Measurements from ENCODE around the gene TSC22D4. TPM values are rescaled to one million over a fixed set of nuclear protein-coding genes. Genes with fewer than 3 reads are reported as not detected.
A peak's percentile ranks its signal among the peaks of the same experiment; 100 is the strongest.

Gene TSC22D4
- total and polyA plus RNA-seq, 9 of the 15 experiments (the other 6 are each of a cell fraction or from before 2014, with no cell fraction given) = 0.37 to 107 (median 28.7) TPM

GRCh38 chr7:100435401-100436304 is 43.4 kb downstream of the TSC22D4 start:
- ATAC-seq = peak; percentile 45
- H3K27me3 ChIP-seq (ENCODE audit: control insufficient read depth in 2 of 2, insufficient read depth in 2 of 2, low read length in 2 of 2) = no peaks in the 10 kb centered on the region
- in situ Hi-C loops (cut with MboI) = no loop called here
- peak overlapping the region; percentile 85 for H3K4me3 ChIP-seq
- H3K9ac ChIP-seq (ENCODE audit: insufficient read depth in 1 of 2, low read depth in 2 of 2, low read length in 2 of 2) = peak overlapping the region; percentile 92 to 99
- peaks cover 59 to 81% of the 10 kb centered on the region in 2 experiments for H3K4me1 ChIP-seq (replicated peaks in 1 of 2; ENCODE audit: control insufficient read depth in 2 of 2, insufficient read depth in 2 of 2, low read length in 2 of 2)
- intact Hi-C loops (cut with micrococcal nuclease) = no loop called here
- H3K4me2 ChIP-seq (ENCODE audit: insufficient read depth, low read length) = peak overlapping the region; percentile 93
- BruUV-seq (replicated peaks) = TSS peak; percentile 73
- CTCF ChIA-PET (ENCODE audit: low intra/inter-chr PET ratio) = interaction anchor here (0.6 kb wide), 1 partner anchor 369 kb away, joined by 3 read pairs; no protein-coding TSS in a partner anchor
- no peak for FAIRE-seq
- H3K9me1 ChIP-seq (ENCODE audit: control insufficient read depth, insufficient read depth, low read length) = peaks cover 15% of the 10 kb centered on the region
- peaks cover 26% of the 10 kb centered on the region for H4K20me1 ChIP-seq (replicated peaks; ENCODE audit: control insufficient read depth, insufficient read depth, low read length)
- H3K27ac ChIP-seq (ENCODE audit: extremely low read depth, low read depth, low read length) = peak overlapping the region; percentile 96
- peak; percentile 65 to 82 (median 73) for DNase-seq (ENCODE audit: extremely low read depth in 1 of 4, low spot score in 3 of 4)
- peaks cover 59% of the 10 kb centered on the region for H3K79me2 ChIP-seq (ENCODE audit: control insufficient read depth, insufficient read depth, low read length)
- peaks cover 49% of the 10 kb centered on the region for H3K36me3 ChIP-seq (ENCODE audit: control insufficient read depth, insufficient read depth, low read length)
- no peaks in the 10 kb centered on the region for H3K9me3 ChIP-seq (replicated peaks; ENCODE audit: control insufficient read depth, insufficient read depth, low read depth, low read length)
- H2AFZ ChIP-seq (ENCODE audit: low read depth, low read length) = peak overlapping the region; percentile 52
- 1% methylated on average over 71 of the region's 81 CpGs for WGBS (ENCODE audit: insufficient coverage, low coverage, missing lambda C conversion rate)
- POLR2A ChIA-PET = interaction anchor here (0.6 to 5.4 kb wide), 5 partner anchors 9 to 439 kb away, joined by 3 to 29 read pairs (median 6); partner anchors contain the start of genes SRRT and TSC22D4
- TF ChIP-seq THAP12 (CRISPR knock-in tag; IDR thresholded peaks at IDR 0.05) (peak; percentile 68; the same call in 1 of the 2 replicates), ARID3B (CRISPR knock-in tag; IDR thresholded peaks at IDR 0.05; ENCODE audit: borderline replicate concordance) (no peak), ZBED1 (IDR thresholded peaks at IDR 0.05) (peak; percentile 19; the same call in 1 of the 2 replicates), TCFL5 (CRISPR knock-in tag; conservative IDR thresholded peaks at IDR 0.05) (no peak), KDM4B (IDR thresholded peaks at IDR 0.05; ENCODE audit: borderline replicate concordance in 2 of 2, low read depth in 1 of 2) (peak in 1 of 2 experiments; percentile 65; a peak in 1 of 4 replicates), HLTF (IDR thresholded peaks at IDR 0.05) (peak; percentile 77; the same call in 1 of the 2 replicates), CAMTA2 (CRISPR knock-in tag; conservative IDR thresholded peaks at IDR 0.05) (0 out of 2 replicates have a peak, but pooled peaks have one; percentile 65), RFX1 (IDR thresholded peaks at IDR 0.05) (no peak), FOXA3 (CRISPR knock-in tag; conservative IDR thresholded peaks at IDR 0.05 in 1 of 2, IDR thresholded peaks at IDR 0.05 in 1 of 2) (peak in 1 of 2 experiments; percentile 55; a peak in 1 of 4 replicates), PPARD (CRISPR knock-in tag; IDR thresholded peaks at IDR 0.05) (no peak), NR3C1 (CRISPR knock-in tag; IDR thresholded peaks at IDR 0.05) (0 out of 2 replicates have a peak, but pooled peaks have one; percentile 60), KDM1A (IDR thresholded peaks at IDR 0.05) (no peak), TOE1 (IDR thresholded peaks at IDR 0.05; ENCODE audit: borderline replicate concordance) (peak; percentile 41; the same call in 1 of the 2 replicates), TOE1 (CRISPR knock-in tag; IDR thresholded peaks at IDR 0.05; ENCODE audit: borderline replicate concordance, low read depth) (no peak), SIN3A (IDR thresholded peaks at IDR 0.05; ENCODE audit: borderline replicate concordance in 2 of 2, control insufficient read depth in 1 of 2, low read depth in 2 of 2, low read length in 2 of 2) (peak; percentile 77; a peak in 3 of 4 replicates)
- TF ChIP-seq, protein P1, sequence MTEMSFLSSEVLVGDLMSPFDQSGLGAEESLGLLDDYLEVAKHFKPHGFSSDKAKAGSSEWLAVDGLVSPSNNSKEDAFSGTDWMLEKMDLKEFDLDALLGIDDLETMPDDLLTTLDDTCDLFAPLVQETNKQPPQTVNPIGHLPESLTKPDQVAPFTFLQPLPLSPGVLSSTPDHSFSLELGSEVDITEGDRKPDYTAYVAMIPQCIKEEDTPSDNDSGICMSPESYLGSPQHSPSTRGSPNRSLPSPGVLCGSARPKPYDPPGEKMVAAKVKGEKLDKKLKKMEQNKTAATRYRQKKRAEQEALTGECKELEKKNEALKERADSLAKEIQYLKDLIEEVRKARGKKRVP (CRISPR knock-in tag; IDR thresholded peaks at IDR 0.05) = peak; percentile 34; the same call in 1 of the 2 replicates

All from K562 (cell line).